ENCODE results near the gene GALR2.

GALR2 gene

DNA sequence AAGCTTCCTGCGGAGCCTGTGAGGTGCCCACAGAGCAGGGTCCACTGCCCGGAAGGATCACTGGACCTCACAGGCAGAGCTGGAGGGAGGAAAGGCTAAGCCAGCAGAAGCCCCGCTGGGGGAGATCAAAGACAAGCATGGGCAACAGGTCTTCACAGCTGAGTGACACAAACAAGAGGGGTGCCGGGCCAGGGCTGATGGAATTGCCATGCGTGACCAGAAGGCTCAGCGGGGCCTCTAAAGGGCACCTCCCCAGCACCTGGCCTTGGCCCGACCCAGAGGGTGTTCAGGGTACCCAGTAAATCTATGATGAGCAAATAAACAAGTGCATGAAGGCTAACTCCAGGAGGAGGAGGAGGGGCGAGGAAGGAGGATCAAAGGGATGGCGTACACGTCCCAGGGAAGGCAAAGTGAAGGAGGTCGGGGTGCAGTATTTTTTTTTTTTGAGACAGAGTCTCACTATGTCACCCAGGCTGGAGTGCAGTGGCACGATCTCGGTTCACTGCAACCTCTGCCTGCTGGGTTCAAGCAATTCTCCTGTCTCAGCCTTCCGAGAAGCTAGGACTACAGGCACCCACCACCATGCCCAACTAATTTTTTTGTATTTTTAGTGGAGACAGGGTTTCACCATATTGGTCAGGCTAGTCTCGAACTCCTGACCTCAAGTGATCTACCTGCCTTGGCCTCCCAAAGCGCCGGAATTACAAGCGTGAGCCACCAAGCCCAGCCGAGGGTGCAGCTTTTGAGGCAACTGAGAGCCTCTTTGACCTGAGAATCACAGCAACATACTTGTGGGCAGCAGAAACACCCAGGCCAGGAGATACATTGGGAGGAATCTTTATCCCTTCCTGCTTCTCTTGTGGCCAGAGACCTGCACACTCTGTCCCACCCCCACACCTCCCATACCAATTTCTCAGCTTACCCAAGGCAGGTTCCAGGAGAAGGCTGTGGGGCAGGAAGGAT, 45.1 kb downstream of the GALR2 start:
- H3K4me1 ChIP-seq = no peaks in the 10 kb centered on the region
- TF ChIP-seq, protein P1, sequence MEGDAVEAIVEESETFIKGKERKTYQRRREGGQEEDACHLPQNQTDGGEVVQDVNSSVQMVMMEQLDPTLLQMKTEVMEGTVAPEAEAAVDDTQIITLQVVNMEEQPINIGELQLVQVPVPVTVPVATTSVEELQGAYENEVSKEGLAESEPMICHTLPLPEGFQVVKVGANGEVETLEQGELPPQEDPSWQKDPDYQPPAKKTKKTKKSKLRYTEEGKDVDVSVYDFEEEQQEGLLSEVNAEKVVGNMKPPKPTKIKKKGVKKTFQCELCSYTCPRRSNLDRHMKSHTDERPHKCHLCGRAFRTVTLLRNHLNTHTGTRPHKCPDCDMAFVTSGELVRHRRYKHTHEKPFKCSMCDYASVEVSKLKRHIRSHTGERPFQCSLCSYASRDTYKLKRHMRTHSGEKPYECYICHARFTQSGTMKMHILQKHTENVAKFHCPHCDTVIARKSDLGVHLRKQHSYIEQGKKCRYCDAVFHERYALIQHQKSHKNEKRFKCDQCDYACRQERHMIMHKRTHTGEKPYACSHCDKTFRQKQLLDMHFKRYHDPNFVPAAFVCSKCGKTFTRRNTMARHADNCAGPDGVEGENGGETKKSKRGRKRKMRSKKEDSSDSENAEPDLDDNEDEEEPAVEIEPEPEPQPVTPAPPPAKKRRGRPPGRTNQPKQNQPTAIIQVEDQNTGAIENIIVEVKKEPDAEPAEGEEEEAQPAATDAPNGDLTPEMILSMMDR (IDR thresholded peaks at IDR 0.05) = no peak
- no peaks in the 10 kb centered on the region for H3K27me3 ChIP-seq (ENCODE audit: control insufficient read depth, insufficient read depth, low read length)
- no peak overlapping the region for H3K9ac ChIP-seq
- H3K79me2 ChIP-seq = no peaks in the 10 kb centered on the region
- no peak overlapping the region for H3K4me2 ChIP-seq (ENCODE audit: low read length)
- no peak overlapping the region for H2AFZ ChIP-seq
- H3K36me3 ChIP-seq (ENCODE audit: control insufficient read depth, insufficient read depth, low read length) = no peaks in the 10 kb centered on the region
- H3K4me3 ChIP-seq (ENCODE audit: low read depth, low read length) = no peak overlapping the region
- H3K9me3 ChIP-seq (ENCODE audit: control insufficient read depth, low read length) = no peaks in the 10 kb centered on the region
- no peak overlapping the region for H3K27ac ChIP-seq

DNA sequence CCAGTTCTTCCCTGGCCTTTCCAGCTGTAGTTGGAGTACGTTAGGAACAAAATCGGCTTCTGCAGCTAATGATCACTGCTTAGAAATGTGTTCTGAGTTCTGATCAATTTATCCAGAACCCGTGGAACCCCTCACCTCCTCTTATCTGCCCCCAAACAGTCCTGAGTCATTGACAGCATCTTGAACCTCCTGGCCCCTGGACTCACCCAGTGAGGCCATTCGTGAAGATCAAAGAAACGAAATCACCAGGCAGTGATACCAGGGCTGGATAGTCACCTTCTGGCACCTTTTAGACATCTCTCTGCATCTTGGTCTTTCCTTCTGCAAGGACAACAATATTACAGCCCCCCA, 46.1 kb downstream of the GALR2 start:
- TF ChIP-seq, protein P1 (IDR thresholded peaks at IDR 0.05) = no peak

DNA sequence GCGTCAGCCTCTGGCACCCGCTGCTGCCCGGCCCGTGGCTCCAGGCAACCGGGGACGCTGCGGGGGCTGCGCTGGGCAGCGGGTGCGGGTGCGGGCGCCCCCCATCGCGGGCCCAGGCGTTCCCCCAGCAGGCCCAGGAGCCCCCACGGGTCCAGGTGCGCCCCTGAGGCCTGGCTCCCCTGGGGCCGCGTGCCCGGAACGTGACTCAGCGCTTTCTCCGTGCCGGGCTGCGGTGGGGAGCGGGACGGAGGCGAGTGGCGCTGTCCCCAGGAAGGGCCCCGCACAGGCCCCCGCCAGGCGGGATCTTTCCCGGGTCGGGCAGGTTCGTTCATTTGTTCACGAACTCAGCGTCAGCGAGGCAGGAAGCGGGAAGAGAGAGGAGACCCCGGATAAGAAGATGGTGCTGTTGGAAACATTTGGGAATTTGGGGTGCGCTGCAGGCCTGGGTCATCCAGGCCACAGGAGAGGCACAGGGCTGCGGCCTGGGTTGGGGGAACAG, 47.4 kb downstream of the GALR2 start:
- no peaks in the 10 kb centered on the region for H3K36me3 ChIP-seq (ENCODE audit: control insufficient read depth, insufficient read depth, low read length)
- no peaks in the 10 kb centered on the region for H3K79me2 ChIP-seq
- H3K9ac ChIP-seq = no peak overlapping the region
- peak overlapping the region; percentile 95 for H2AFZ ChIP-seq
- no peak overlapping the region for H3K4me3 ChIP-seq (ENCODE audit: low read depth, low read length)
- H3K27ac ChIP-seq = no peak overlapping the region
- H3K27me3 ChIP-seq (ENCODE audit: control insufficient read depth, insufficient read depth, low read length) = no peaks in the 10 kb centered on the region
- peak overlapping the region; percentile 61 for H3K4me2 ChIP-seq (ENCODE audit: low read length)
- H3K4me1 ChIP-seq = no peaks in the 10 kb centered on the region
- TF ChIP-seq, protein P1 (IDR thresholded peaks at IDR 0.05) = no peak
- H3K9me3 ChIP-seq (ENCODE audit: control insufficient read depth, low read length) = no peaks in the 10 kb centered on the region

More for the DNA sequence above, 46.1 kb downstream of the GALR2 start:
- Histone ChIP-seq H3K4me1 (no peaks in the 10 kb centered on the region), H3K79me2 (no peaks in the 10 kb centered on the region), H3K36me3 (ENCODE audit: control insufficient read depth, insufficient read depth, low read length) (no peaks in the 10 kb centered on the region), H3K4me3 (ENCODE audit: low read depth, low read length) (no peak overlapping the region), H3K9me3 (ENCODE audit: control insufficient read depth, low read length) (no peaks in the 10 kb centered on the region), H2AFZ (no peak overlapping the region), H3K9ac (no peak overlapping the region), H3K27me3 (ENCODE audit: control insufficient read depth, insufficient read depth, low read length) (no peaks in the 10 kb centered on the region), H3K4me2 (ENCODE audit: low read length) (no peak overlapping the region), H3K27ac (no peak overlapping the region)

DNA sequence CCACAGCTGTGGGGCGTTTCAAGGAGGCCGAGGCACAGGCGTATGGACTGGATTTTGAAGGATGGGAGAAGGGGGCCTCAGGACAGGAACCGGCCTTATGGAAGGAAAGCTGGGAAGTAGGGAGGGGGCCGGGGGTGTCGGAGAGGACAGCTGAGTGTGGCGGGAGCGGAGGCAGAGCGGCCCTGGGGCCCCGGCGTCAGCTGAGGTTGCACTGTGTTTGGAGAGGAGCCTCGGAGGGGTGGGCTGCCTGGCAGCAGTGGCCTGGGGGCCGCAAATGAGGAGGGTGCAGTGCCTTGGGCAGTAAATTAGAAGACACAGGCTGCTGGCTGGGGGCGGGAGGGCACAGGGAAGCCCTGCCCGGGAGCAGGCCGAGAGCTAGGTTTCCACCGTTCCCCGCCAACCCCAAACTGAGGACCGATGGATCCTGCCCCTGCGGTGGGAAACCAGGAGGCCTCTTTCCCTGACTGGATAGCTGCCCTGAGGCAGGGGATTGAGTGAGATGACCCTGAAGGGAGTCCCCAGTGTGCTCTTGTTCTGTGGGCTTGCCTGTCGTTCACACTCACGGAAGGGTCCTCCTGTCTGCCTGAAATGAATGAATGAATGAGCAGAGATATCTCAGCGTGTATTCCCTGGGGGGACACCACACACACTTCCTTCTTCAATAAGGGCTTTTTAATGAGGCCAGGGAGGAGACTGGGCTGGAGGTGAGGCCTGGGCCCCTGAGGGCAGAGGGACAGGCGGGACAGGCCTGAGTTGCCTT, 48.0 kb downstream of the GALR2 start:
- H3K4me3 ChIP-seq (ENCODE audit: low read depth, low read length) = no peak overlapping the region
- H3K4me1 ChIP-seq = no peaks in the 10 kb centered on the region
- TF ChIP-seq, protein P1 (IDR thresholded peaks at IDR 0.05) = no peak
- no peak overlapping the region for H3K27ac ChIP-seq
- H3K9me3 ChIP-seq (ENCODE audit: control insufficient read depth, low read length) = no peaks in the 10 kb centered on the region
- H3K36me3 ChIP-seq (ENCODE audit: control insufficient read depth, insufficient read depth, low read length) = no peaks in the 10 kb centered on the region
- H3K27me3 ChIP-seq (ENCODE audit: control insufficient read depth, insufficient read depth, low read length) = no peaks in the 10 kb centered on the region
- no peaks in the 10 kb centered on the region for H3K79me2 ChIP-seq
- H2AFZ ChIP-seq = no peak overlapping the region
- no peak overlapping the region for H3K4me2 ChIP-seq (ENCODE audit: low read length)
- no peak overlapping the region for H3K9ac ChIP-seq

All from parathyroid adenoma (tissue), 2 donors.